Colonic mucosa (tissue), 4 donors: ENCODE measurements around the gene OR10D3. TPM values are rescaled to one million over a fixed set of nuclear protein-coding genes. Genes with fewer than 3 reads are reported as not detected.

Source experiments
- DNase-seq: peaks from one replicate; pipeline ENCODE4 v3.0.0-alpha.2; 2020
- H3K27ac ChIP-seq: fragments of 200-600 bp; one replicate; pipeline ENCODE4 v1.8.0; 2021
- H3K27me3 ChIP-seq: fragments of 200-600 bp; one replicate; pipeline ENCODE4 v1.8.0; 2021
- H3K36me3 ChIP-seq: fragments of 200-600 bp; one replicate; pipeline ENCODE4 v1.8.0; 2021
- H3K4me1 ChIP-seq: fragments of 200-600 bp; one replicate; pipeline ENCODE4 v1.8.0; 2021; ENCODE audit warnings: mild to moderate bottlenecking
- H3K4me3 ChIP-seq: fragments of 200-600 bp; one replicate; pipeline ENCODE4 v1.8.0; 2021
- H3K9ac ChIP-seq, 2 donors: one replicate each; pipeline ENCODE4 v1.7.0; 2013; ENCODE audit warnings: control low read depth in 2 of 2, low read depth in 2 of 2, low read length in 2 of 2
- H3K9me3 ChIP-seq: fragments of 200-600 bp; one replicate; pipeline ENCODE4 v1.8.0; 2021
- CTCF ChIP-seq: fragments of 200-600 bp; IDR thresholded peaks from one replicate; pipeline ENCODE4 v1.8.0; 2022; ENCODE audit warnings: antibody characterized with exemption, mild to moderate bottlenecking
- intact Hi-C: fragments of 100-400 bp; cut with DNase I; formaldehyde crosslinking; loops from one replicate; pipeline ENCODE4 v1.14.1; 2022
- total RNA-seq, 2 donors: library from RNA; stranded (reverse); fragmentation: NEBNext Ultra II Directional in 1 of 2; extraction: Animal tissue kit (Norgen Biotek cat#: 25700) in 1 of 2; gene quantifications; one replicate each; pipeline ENCODE4 v1.2.1, GENCODE V29; 2021
- donor health status: healthy.
- donor health status: DM: no; HTN: no; CAD: no.
- donor health status: DM: no; HTN: no; CAD: no.

OR10D3 gene
- total RNA-seq, 2 donors from 2014 or later: not detected

- Histone ChIP-seq H3K27ac (no peak overlapping the region), H3K9ac (no peak overlapping the region), H3K4me3 (no peak overlapping the region), H3K4me1 (no peaks in the 10 kb centered on the region), H3K9me3 (no peaks in the 10 kb centered on the region), H3K36me3 (no peaks in the 10 kb centered on the region), H3K27me3 (no peaks in the 10 kb centered on the region)
- intact Hi-C loops: no loop called here
- DNase-seq: no peak
- no peak for TF ChIP-seq CTCF
These were observed 50.2 kb downstream of the OR10D3 start for GRCh38 chr11:124233376-124233775.

Other genes with a start within 250 kb of the OR10D3 start
- 1 to 10 TPM in 1 of 2 donors, under 1 TPM in 1; 0.45 to 1.2 TPM for gene OR4D5, start 243.7 kb upstream of the OR10D3 start, total RNA-seq
- not detected for gene OR6T1, start 239.5 kb upstream of the OR10D3 start, total RNA-seq
- gene OR10S1, start 205.6 kb upstream of the OR10D3 start, total RNA-seq: not detected
- gene OR10G6, start 188.2 kb upstream of the OR10D3 start, total RNA-seq: not detected
- under 1 TPM; 0.12 to 0.69 TPM for gene OR10G4, start 170.3 kb upstream of the OR10D3 start, total RNA-seq
- under 1 TPM in 1 of 2 donors, not detected in 1; 0.32 TPM for gene OR10G9, start 160.3 kb upstream of the OR10D3 start, total RNA-seq
- gene OR10G8, start 156.5 kb upstream of the OR10D3 start, total RNA-seq: under 1 TPM in 1 of 2 donors, not detected in 1; 0.32 TPM
- not detected for gene OR10G7, start 142.0 kb upstream of the OR10D3 start, total RNA-seq
- 10 to 100 TPM; 38.0 to 62.5 TPM for gene VWA5A, start 67.9 kb upstream of the OR10D3 start, total RNA-seq
- gene OR8G1, start 57.8 kb downstream of the OR10D3 start, total RNA-seq: not detected
- not detected for gene OR8G5, start 73.0 kb downstream of the OR10D3 start, total RNA-seq
- not detected for gene OR8D1, start 130.6 kb downstream of the OR10D3 start, total RNA-seq
- gene OR8D2, start 136.9 kb downstream of the OR10D3 start, total RNA-seq: not detected
- gene OR8B2, start 201.2 kb downstream of the OR10D3 start, total RNA-seq: not detected
- not detected for gene OR8B3, start 215.7 kb downstream of the OR10D3 start, total RNA-seq
- gene OR8B4, start 241.5 kb downstream of the OR10D3 start, total RNA-seq: not detected